Vagina (tissue), 2 donors: Measurements from ENCODE around the gene SCUBE1. TPM values are rescaled to one million over a fixed set of nuclear protein-coding genes. Genes with fewer than 3 reads are reported as not detected.

ENCODE experiments used
- DNase-seq, 2 donors: peaks; one replicate each; pipeline ENCODE4 v3.0.0-alpha.2; 2017; ENCODE audit errors: extremely low spot score in 2 of 2
- H3K27ac ChIP-seq: fragments of 200-600 bp; sonication (generic); one replicate; pipeline ENCODE4 v1.5.1; 2019
- H3K27me3 ChIP-seq: fragments of 200-600 bp; sonication (generic); one replicate; pipeline ENCODE4 v1.5.1; 2019
- H3K36me3 ChIP-seq, 2 donors: fragments of 200-600 bp; sonication (generic); one replicate each; pipeline ENCODE4 v1.5.1; 2017 to 2019
- H3K4me1 ChIP-seq: fragments of 200-600 bp; sonication (generic); one replicate; pipeline ENCODE4 v1.5.1; 2019
- H3K4me3 ChIP-seq, 2 donors: fragments of 200-600 bp; sonication (generic); 1 replicate in 1 of 2; 2 replicates in 1 of 2; pipeline ENCODE4 v1.5.1; 2016 to 2019
- H3K9me3 ChIP-seq: fragments of 200-600 bp; sonication (generic); one replicate; pipeline ENCODE4 v1.5.1; 2019
- POLR2A ChIP-seq, 2 donors: fragments of 450-650 bp; IDR thresholded peaks; one replicate each; pipeline ENCODE4 v1.6.1; 2017; ENCODE audit warnings: antibody characterized with exemption in 2 of 2, mild to moderate bottlenecking in 2 of 2, moderate library complexity in 2 of 2
- POLR2AphosphoS5 ChIP-seq, 2 donors: sonication (generic); formaldehyde crosslinking; IDR thresholded peaks; one replicate each; pipeline ENCODE4 v1.9.0; 2017; ENCODE audit warnings: antibody characterized with exemption in 2 of 2, mild to moderate bottlenecking in 2 of 2, low read depth in 1 of 2; ENCODE audit not compliant: insufficient read depth in 1 of 2
- intact Hi-C: fragments of 100-400 bp; cut with DNase I; formaldehyde crosslinking; loops from one replicate; pipeline ENCODE4 v1.15.1; 2023
- total RNA-seq: library from RNA; depleted of rRNA; stranded (reverse); fragments of >200 nt; gene quantifications from one replicate; pipeline ENCODE4 v1.2.3, GENCODE V29; 2016
- TF ChIP-seq, protein P1 (sequence below), 3 experiments: fragments of 450-650 bp in 2 of 3; fragments of 200-600 bp in 1 of 3; sonication (generic) in 1 of 3; IDR thresholded peaks; one replicate each; pipeline ENCODE4 v1.5.1; 2017 to 2019; ENCODE audit warnings: antibody characterized with exemption in 3 of 3, mild to moderate bottlenecking in 2 of 3, moderate library complexity in 2 of 3

The SCUBE1 gene
- total RNA-seq: 6.9 TPM

DNA sequence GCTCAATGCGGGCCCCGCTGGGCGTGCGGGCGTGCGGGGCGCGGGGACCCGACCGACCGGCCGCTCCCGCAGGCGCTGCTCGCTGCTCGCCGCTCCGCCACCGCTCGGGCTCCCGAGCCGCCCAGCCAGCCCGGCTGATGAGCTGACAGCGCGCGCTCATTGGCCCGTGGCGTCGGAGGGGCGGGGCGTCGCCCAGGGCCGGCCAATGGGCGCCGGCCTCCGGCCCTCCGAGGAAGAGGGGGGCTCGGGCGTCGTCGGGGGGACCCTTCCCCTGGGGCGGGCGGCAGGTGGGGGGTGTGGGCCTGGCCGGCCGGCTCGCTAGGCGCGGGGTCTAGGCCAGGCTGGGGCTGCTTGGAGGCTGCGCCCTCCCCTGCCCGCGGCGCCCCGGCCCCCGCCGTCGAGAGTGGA is at the start of gene SCUBE1:
SCUBE1 (minus strand) TSS at position 111 of the 408 bp plus-strand sequence. CDS start 111 bp downstream, outside the sequence.
- no peak for TF ChIP-seq POLR2AphosphoS5 (IDR thresholded peaks at IDR 0.05; ENCODE audit: insufficient read depth in 1 of 2, low read depth in 1 of 2)
- TF ChIP-seq, protein P1, sequence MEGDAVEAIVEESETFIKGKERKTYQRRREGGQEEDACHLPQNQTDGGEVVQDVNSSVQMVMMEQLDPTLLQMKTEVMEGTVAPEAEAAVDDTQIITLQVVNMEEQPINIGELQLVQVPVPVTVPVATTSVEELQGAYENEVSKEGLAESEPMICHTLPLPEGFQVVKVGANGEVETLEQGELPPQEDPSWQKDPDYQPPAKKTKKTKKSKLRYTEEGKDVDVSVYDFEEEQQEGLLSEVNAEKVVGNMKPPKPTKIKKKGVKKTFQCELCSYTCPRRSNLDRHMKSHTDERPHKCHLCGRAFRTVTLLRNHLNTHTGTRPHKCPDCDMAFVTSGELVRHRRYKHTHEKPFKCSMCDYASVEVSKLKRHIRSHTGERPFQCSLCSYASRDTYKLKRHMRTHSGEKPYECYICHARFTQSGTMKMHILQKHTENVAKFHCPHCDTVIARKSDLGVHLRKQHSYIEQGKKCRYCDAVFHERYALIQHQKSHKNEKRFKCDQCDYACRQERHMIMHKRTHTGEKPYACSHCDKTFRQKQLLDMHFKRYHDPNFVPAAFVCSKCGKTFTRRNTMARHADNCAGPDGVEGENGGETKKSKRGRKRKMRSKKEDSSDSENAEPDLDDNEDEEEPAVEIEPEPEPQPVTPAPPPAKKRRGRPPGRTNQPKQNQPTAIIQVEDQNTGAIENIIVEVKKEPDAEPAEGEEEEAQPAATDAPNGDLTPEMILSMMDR (IDR thresholded peaks at IDR 0.05): no peak
- TF ChIP-seq POLR2A (IDR thresholded peaks at IDR 0.05): no peak
- DNase-seq: no peak
- H3K4me3 ChIP-seq: peak within 1 kb of the TSS; percentile 20 to 38
- no peak within 1 kb of the TSS for H3K27ac ChIP-seq
- H3K36me3 ChIP-seq: no peaks in the 10 kb centered on the region
- H3K9me3 ChIP-seq: no peaks in the 10 kb centered on the region
- intact Hi-C loops: no loop called here
- H3K27me3 ChIP-seq: peaks cover 9% of the 10 kb centered on the region
- H3K4me1 ChIP-seq: peaks cover 16% of the 10 kb centered on the region

DNA sequence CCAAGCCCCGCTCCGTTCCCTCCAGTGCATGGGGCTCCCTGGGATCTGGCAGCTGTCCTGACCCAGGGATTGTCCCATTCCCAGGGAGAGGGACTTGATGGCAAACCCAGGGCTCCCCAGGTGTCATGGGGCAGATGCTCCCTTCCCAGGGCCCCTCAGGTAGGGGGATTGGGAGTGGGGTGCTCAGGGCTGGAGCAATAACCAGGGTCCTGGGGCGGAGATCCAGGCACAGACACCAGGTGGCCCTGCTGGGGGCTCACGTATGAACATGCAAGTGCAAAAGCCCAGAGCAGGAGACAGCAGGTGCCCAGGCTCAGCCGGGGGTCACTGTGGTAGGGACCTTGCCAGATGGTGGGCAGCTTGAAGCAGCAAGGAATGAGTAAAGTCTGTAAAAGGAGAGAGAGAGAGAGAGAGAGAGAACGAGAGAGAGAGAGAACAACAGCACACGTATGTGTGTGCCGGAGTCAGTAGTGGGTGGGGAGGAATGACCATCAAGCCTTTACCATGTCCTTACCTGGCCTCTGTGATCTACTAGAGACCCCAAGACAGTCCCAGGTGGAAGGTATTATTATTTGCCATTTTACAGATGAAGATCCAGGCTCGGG is 49.3 kb upstream of the SCUBE1 start:
- Histone ChIP-seq H3K27ac (no peak overlapping the region), H3K36me3 (no peaks in the 10 kb centered on the region), H3K27me3 (no peaks in the 10 kb centered on the region), H3K4me1 (no peaks in the 10 kb centered on the region), H3K9me3 (no peaks in the 10 kb centered on the region), H3K4me3 (no peak overlapping the region)
- no peak for DNase-seq
- intact Hi-C loops: loop anchor here (10.0 kb wide), 1 partner anchor 1232 kb away; no protein-coding TSS in a partner anchor
- TF ChIP-seq POLR2A (IDR thresholded peaks at IDR 0.05): no peak
- TF ChIP-seq, protein P1 (IDR thresholded peaks at IDR 0.05): no peak

DNA sequence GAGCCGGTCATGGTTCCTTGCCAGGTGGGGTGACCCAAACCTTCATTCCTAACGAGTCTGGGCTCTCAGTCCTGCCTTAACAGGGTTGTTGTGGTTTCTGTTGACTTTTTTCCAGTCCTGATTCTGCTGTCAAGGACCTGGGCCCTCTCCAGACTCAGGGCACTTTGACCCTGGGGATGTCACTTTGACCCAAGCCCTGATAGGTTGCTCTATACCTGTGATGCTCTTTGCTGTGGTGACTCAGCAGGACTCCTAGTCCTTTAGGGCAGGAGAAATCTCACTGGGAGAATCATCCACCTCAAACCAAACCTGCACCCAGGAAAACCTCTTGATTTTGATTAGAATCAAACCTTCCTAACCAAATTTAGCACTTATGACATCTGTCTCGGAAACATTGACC is 48.1 kb upstream of the SCUBE1 start:
- Histone ChIP-seq H3K27ac (no peak overlapping the region), H3K4me1 (no peaks in the 10 kb centered on the region), H3K4me3 (no peak overlapping the region), H3K36me3 (no peaks in the 10 kb centered on the region), H3K9me3 (no peaks in the 10 kb centered on the region), H3K27me3 (no peaks in the 10 kb centered on the region)
- intact Hi-C loops: loop anchor here (10.0 kb wide), 1 partner anchor 1233 kb away; no protein-coding TSS in a partner anchor
- no peak for TF ChIP-seq POLR2A (IDR thresholded peaks at IDR 0.05)
- TF ChIP-seq, protein P1 (IDR thresholded peaks at IDR 0.05): no peak
- no peak for TF ChIP-seq POLR2AphosphoS5 (IDR thresholded peaks at IDR 0.05; ENCODE audit: insufficient read depth in 1 of 2, low read depth in 1 of 2)
- DNase-seq: no peak

DNA sequence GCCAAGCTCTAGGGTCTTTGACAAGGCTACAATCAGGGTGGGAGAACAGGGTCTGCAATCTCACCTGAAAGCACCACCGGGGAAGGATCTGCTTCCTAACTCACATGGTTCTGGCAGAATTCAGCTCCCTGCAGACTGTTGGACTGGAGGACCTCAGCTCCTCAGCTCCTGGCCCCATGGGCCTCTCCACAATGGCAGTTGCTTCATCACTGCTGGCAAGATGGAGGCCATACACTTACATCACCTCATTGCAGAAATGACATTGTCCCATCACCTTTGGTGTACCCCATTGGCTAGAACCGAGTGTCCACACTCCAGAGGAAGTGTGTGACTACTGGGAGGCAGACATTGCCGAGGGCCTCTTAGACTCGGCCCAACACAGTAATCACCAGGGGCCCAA is 47.7 kb upstream of the SCUBE1 start:
- Histone ChIP-seq H3K27me3 (no peaks in the 10 kb centered on the region), H3K9me3 (no peaks in the 10 kb centered on the region), H3K4me1 (no peaks in the 10 kb centered on the region), H3K27ac (no peak overlapping the region), H3K4me3 (no peak overlapping the region), H3K36me3 (no peaks in the 10 kb centered on the region)
- intact Hi-C loops: loop anchor here (10.0 kb wide), 1 partner anchor 1234 kb away; no protein-coding TSS in a partner anchor
- TF ChIP-seq POLR2AphosphoS5 (IDR thresholded peaks at IDR 0.05; ENCODE audit: insufficient read depth in 1 of 2, low read depth in 1 of 2): no peak
- DNase-seq: no peak

DNA sequence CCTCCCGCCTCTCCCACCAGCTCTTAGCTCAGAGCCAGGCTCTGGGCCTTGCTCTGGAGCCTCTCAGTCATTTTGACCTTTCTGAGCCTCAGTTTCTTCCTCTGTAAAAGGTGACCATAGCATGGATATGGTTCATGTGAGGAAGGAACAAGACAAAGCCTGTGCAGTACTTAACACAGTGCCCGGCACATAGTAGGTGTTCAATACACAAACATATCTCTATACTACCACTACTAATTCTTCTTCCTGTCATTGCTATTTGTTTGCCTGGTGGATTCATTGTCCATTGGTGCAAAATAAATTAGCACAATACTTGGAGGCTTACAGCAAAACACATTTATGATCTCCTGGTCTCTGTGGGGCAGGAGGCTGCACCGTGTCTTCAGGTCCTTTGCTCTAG is 47.0 kb upstream of the SCUBE1 start:
- no peak overlapping the region for H3K4me3 ChIP-seq
- no peaks in the 10 kb centered on the region for H3K9me3 ChIP-seq
- H3K27me3 ChIP-seq: no peaks in the 10 kb centered on the region
- H3K4me1 ChIP-seq: no peaks in the 10 kb centered on the region
- intact Hi-C loops: loop anchor here (10.0 kb wide), 1 partner anchor 1235 kb away; no protein-coding TSS in a partner anchor
- no peak overlapping the region for H3K27ac ChIP-seq
- no peak for TF ChIP-seq POLR2A (IDR thresholded peaks at IDR 0.05)
- TF ChIP-seq POLR2AphosphoS5 (IDR thresholded peaks at IDR 0.05; ENCODE audit: insufficient read depth in 1 of 2, low read depth in 1 of 2): no peak
- TF ChIP-seq, protein P1 (IDR thresholded peaks at IDR 0.05): no peak
- DNase-seq: no peak
- no peaks in the 10 kb centered on the region for H3K36me3 ChIP-seq
